HG02642 (cell line): ENCODE results near the gene TANC1.

Experiments
- ATAC-seq: cut with Tn5 transposase; IDR thresholded peaks from one replicate; pipeline ENCODE4 v1.9.1; 2021; ENCODE audit warnings: mild to moderate bottlenecking; ENCODE audit not compliant: unreplicated experiment, poor library complexity

Gene TANC1

GRCh38 chr2:159152128-159152778 lies 183.8 kb downstream of the TANC1 start:
- no peak for ATAC-seq

- ATAC-seq = no peak
These were observed 184.6 kb downstream of the TANC1 start for GRCh38 chr2:159153063-159153462.

GRCh38 chr2:159153463-159153862 lies 185.0 kb downstream of the TANC1 start:
- no peak for ATAC-seq

- ATAC-seq = no peak
These were observed 185.5 kb downstream of the TANC1 start for GRCh38 chr2:159153951-159154350.

- ATAC-seq = no peak
These were observed 185.9 kb downstream of the TANC1 start for GRCh38 chr2:159154366-159154765.

GRCh38 chr2:159155320-159155719 lies 186.9 kb downstream of the TANC1 start:
- no peak for ATAC-seq

- ATAC-seq = no peak
These were observed 187.4 kb downstream of the TANC1 start for GRCh38 chr2:159155791-159156190.

- ATAC-seq = no peak
These were observed 188.4 kb downstream of the TANC1 start for GRCh38 chr2:159156834-159157233.

GRCh38 chr2:159157361-159158209 lies 189.1 kb downstream of the TANC1 start:
- peak; percentile 42 for ATAC-seq

GRCh38 chr2:159160412-159160811 lies 192.0 kb downstream of the TANC1 start:
- ATAC-seq = no peak

GRCh38 chr2:159160954-159161353 lies 192.5 kb downstream of the TANC1 start:
- ATAC-seq = no peak

GRCh38 chr2:159163930-159164329 lies 195.5 kb downstream of the TANC1 start:
- no peak for ATAC-seq

GRCh38 chr2:159164457-159164911 lies 196.0 kb downstream of the TANC1 start:
- ATAC-seq = no peak

- ATAC-seq = no peak
These were observed 196.6 kb downstream of the TANC1 start for GRCh38 chr2:159165048-159165447.

GRCh38 chr2:159168707-159169106 lies 200.3 kb downstream of the TANC1 start:
- no peak for ATAC-seq

- no peak for ATAC-seq
These were observed 200.7 kb downstream of the TANC1 start for GRCh38 chr2:159169187-159169586.

GRCh38 chr2:159172403-159172802 lies 204.0 kb downstream of the TANC1 start:
- no peak for ATAC-seq

- ATAC-seq = no peak
These were observed 206.3 kb downstream of the TANC1 start for GRCh38 chr2:159174759-159175158.

- ATAC-seq = no peak
These were observed 206.7 kb downstream of the TANC1 start for GRCh38 chr2:159175182-159175581.

GRCh38 chr2:159175927-159176326 lies 207.5 kb downstream of the TANC1 start:
- ATAC-seq = no peak

GRCh38 chr2:159176555-159176954 lies 208.1 kb downstream of the TANC1 start:
- ATAC-seq = no peak

GRCh38 chr2:159177357-159177756 lies 208.9 kb downstream of the TANC1 start:
- no peak for ATAC-seq
